Left ventricle myocardium superior (tissue), 1 donor: Measurements from ENCODE around the gene ITGA2B. TPM values are rescaled to one million over a fixed set of nuclear protein-coding genes. Genes with fewer than 3 reads are reported as not detected.
A peak's percentile ranks its signal among the peaks of the same experiment; 100 is the strongest.
"Not testable (repeated sequence)": the region's sequence is repeated elsewhere in the genome, so short reads cannot be mapped to it uniquely, and the experiment has no call there.

ENCODE experiments used
- ATAC-seq: fragments of 200-7000 bp; cut with Tn5 transposase; one replicate; pipeline ENCODE4 v1.9.1; 2020; ENCODE audit warnings: mild to moderate bottlenecking, moderate library complexity
- DNase-seq: peaks from one replicate; pipeline ENCODE4 v3.0.0-alpha.2; 2020
- intact Hi-C: fragments of 100-400 bp; cut with micrococcal nuclease; formaldehyde crosslinking; loops from one replicate; pipeline ENCODE4 v1.11.0; 2022
- total RNA-seq: library from RNA; stranded (reverse); fragmentation: NEBNext Ultra II Directional; extraction: Animal tissue kit (Norgen Biotek cat#: 25700); gene quantifications from one replicate; pipeline ENCODE4 v1.2.1, GENCODE V29; 2021
- donor health status: DM: no; HTN: yes; CAD: no; lungs with severe emphysema.

Gene ITGA2B
- total RNA-seq, 1 donor from 2014 or later = 0.72 TPM

- intact Hi-C loops = no loop called here
- ATAC-seq (peak; percentile 98), DNase-seq (peak; percentile 92)
Measured at GRCh38 chr17:44344939-44345453, 44.5 kb downstream of the ITGA2B start, which contains the start of gene GRN. TSS of gene GRN (plus strand) at chr17:44345302. CDS start at chr17:44349165, 3,863 bp downstream.

DNA sequence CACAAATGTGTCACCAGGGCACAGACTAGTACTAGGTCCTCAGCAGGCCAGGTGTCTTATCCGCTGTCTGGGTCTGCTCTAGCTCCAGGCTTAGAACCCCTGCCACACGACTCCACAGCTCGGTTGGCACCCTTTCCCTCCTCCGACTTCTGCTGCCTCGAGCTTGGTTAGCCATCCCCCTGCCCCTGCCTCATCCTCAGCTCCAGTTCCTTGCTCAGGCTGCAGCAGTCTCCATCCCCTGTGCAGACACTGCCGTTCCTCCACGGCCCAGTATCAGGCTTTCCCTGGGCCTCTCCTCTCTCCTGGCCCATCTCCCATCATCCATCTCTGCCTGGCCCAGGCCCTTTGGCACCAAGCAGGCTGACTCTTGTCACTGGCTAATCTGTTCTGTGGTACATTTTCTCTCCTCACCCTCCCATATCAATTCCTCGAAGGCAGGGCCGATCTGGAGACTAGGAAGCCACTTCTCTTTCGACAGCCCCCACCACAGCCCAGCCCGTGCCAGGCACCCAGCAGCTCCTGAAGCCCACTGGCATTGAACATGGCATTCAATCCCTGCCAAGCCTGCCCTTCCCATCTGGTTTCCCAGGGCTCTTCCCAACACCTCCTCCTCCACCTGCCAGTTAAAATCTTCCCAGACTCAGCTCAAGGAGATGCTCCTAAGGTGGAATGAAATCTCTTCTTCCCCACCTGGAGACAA, 45.8 kb downstream of the ITGA2B start:
- ATAC-seq = no peak
- intact Hi-C loops = no loop called here
- no peak for DNase-seq

DNA sequence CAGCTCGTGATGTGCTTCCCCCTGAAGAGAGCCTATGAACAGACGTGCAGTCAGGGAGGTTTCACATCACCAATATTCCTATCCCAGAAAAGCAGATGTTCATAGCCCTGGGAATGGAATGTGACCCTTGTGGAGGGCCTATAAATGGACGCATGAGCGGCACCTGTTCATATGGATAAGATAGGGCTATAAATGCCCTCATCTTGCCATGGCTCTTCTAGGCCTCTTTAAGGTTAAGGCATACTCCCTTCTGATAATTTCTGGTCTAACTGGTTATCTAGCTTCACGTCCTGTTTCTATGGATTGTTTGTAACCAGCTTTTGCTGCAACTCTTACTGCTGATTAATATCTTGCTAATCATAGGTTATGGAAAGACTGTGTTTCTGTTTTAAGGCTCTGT, 48.9 kb downstream of the ITGA2B start:
- intact Hi-C loops, DNase-seq, ATAC-seq: not testable (repeated sequence)

DNA sequence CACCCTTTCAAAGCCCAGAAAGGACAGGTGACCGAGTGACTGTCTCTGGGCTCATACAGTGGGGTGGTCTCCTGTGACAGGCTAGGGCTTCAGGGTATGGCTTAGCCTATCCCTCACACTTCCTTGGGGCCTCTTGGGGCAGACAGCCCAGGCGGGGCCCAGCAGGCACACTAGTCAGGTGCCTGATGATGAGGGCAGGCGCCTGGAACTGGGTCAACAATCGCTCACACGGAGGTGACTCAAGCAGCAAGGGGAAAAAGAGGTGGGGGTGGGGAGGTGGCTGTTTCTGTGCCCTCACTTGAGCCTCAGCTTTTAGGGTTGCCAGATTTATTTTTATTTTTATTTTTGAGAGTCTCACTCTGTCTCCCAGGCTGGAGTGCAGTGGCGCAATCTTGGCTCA, 50.7 kb downstream of the ITGA2B start:
- intact Hi-C loops = no loop called here
- DNase-seq = no peak
- peak; percentile 79 for ATAC-seq

DNA sequence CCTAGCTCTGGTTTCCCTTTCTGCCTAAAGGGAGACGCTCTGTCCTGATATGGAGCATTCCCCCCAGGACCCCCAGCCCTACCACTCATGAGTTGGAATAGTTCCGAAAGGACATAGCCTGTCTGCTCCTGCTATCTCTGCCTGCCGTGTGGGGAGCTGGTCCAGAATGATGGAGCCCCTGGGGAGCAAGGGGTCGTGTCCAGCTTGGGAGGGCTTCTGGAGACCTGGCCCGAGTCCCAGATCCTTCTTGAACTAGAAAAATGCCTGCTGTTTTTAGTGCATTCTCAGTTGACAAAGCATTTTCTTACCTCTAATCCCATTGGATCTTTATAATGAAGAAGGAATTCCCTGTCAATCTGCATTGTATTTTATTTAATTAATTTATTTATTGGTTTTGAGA, 53.5 kb downstream of the ITGA2B start:
- intact Hi-C loops = no loop called here
- ATAC-seq = no peak
- DNase-seq = no peak

DNA sequence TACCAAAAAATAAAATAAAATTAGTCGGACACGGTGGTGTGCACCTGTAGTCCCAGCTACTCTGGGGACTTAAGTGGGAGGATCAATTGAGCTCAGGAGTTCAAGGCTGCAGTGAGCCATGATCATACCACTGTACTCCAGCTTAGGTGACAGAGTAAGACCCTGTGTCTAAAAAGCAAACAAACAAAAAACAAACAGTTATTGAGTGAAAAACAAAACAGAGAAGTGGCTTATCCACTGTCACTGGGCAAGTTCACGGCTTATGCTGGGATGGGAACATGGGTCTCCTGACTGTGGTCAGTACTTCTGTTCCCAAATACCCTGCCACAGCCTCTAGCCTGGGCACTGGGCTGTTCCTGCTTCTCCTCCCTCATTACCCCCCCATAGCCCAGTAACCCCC, 53.9 kb downstream of the ITGA2B start:
- no peak for DNase-seq
- intact Hi-C loops = no loop called here
- ATAC-seq = no peak

- intact Hi-C loops = no loop called here
- ATAC-seq (no peak), DNase-seq (no peak)
Measured at GRCh38 chr17:44334727-44335126, 54.7 kb downstream of the ITGA2B start.

GRCh38 chr17:44334315-44334714, 55.1 kb downstream of the ITGA2B start:
- DNase-seq (no peak), ATAC-seq (no peak)
- intact Hi-C loops = no loop called here

GRCh38 chr17:44333371-44333770, 56.1 kb downstream of the ITGA2B start:
- intact Hi-C loops = no loop called here
- ATAC-seq (peak; percentile 56), DNase-seq (no peak)

DNA sequence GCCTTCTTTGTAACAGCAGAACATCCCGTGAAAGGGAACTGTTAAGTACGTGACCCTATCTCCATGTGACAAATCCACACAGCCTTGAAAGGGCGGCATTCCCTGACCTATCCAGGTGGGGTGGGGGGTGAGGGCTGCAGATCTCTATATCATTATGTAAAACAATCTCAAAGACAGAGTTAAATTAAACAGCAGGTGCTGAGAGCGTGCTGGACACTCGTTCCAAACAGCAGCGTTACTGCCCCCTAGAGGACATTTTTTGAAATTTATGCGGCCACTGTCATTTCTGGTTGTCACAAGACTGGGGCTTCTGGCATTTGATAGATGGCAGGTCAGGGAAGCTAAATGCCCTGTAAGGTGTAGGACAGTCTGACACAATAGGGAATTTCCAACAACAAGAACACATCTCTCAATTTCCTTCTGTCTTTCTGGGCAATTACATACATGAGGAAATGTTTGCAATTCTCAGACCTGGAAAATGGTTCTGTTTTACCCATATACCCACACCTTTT, 58.1 kb downstream of the ITGA2B start:
- intact Hi-C loops = no loop called here
- peak; percentile 37 for ATAC-seq
- DNase-seq = peak; percentile 52

- ATAC-seq, intact Hi-C loops: not testable (repeated sequence)
- DNase-seq = peak; percentile 1
Measured at GRCh38 chr17:44330263-44330662, 59.2 kb downstream of the ITGA2B start.

DNA sequence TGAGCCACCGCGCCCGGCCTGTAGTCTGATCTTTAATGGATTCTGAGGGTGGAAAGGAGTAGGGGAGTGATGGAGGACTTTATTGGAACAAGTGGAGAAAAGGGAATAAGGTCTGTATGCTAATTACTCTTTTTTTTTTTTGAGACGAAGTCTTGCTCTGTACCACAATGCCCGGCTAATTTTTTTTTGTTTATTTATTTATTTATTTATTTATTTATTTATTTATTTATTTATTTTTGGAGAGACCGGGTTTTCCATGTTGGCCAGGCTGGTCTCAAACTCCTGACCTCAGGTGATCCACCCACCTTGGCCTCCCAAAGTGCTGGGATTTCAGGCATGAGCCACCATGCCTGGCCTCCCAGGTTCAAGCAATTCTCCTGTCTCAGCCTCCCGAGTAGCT, 59.9 kb downstream of the ITGA2B start:
- not testable (repeated sequence) for ATAC-seq
- intact Hi-C loops = loop anchor here (5.0 kb wide), 1 partner anchor 112 kb away; the partner anchor contains the start of gene UBTF

DNA sequence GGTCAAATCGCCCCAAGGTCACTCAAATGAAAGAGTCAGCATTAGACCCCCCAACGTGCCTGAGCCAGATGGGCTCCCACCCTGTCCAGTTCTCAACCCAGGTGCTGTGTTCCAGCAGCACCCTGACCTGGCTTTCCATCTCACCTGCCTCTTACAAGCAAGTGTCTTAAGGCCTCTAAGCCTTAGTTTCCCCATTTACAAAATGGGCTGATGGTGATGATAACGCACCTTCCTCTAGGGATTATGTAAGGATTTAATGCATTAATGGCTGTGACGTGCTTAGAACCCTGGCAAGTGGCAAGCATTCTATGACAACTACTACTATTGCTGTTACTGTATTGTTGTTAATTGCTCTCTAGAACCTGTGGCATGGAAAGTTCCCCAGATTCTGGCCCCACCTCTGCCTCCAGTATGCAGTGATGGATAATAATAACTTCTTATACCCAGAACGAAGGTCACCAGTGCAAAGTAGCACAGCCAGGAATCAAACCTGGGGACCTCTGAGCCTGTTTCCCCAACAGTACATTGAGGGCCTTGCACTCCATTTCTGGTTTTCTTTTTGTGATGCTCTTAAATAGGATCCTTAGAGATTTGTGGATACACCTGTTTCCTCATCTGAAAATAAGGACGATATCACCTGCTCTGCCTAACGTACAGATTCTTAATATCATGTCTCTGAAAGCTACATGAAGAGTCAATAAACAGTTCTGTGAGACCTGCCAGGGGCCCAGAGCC, 61.6 kb downstream of the ITGA2B start:
- no peak for DNase-seq
- ATAC-seq = no peak
- intact Hi-C loops = loop anchor here (5.0 kb wide), 1 partner anchor 111 kb away; the partner anchor contains the start of gene UBTF

More for the DNA sequence above, 59.9 kb downstream of the ITGA2B start:
- not testable (repeated sequence) for DNase-seq

- peak; percentile 82 for ATAC-seq
Measured at GRCh38 chr17:44326861-44327444, 62.5 kb downstream of the ITGA2B start.

DNA sequence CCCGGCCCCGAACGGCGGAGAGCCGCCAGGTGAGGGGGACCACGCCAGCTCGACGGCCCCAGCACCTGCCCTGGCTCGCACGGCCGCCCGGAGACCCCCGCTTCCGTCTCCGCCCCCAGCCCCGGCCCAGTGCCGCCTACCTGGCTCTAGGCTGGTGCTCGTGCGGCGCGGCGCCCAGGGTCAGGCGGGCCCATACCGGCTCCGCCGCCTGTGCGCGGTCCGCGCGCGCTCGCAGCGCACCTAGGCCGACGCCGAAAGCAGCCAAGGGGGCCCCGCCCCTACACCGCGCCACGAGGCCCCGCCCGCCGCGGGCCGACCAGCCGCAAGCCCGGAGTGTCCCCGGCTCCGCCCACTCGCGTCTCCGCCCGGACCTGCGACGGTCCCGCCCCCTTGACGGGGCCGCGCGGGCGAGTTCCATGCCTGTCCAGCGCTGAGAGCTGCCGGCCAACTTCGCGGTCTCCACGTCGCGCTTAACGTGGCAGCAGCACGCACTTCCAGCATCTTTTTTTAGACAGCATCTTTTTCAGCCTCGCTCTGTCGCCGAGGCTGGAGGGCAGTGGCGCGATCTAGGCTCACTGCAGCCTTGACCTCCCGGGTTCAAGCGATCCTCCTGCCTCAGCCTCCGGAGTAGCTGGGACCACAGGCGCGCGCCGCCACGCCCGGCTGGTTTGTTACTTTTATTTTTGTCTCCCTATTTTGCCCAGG, 64.7 kb downstream of the ITGA2B start, which contains the start of gene SLC25A39:
TSS of gene SLC25A39 (minus strand) at position 253 of the 705 bp plus-strand sequence. CDS start 1,261 bp downstream, outside the sequence.
- DNase-seq (peak; percentile 98), ATAC-seq (peak; percentile 91)
- intact Hi-C loops = loop anchor here (5.0 kb wide), 1 partner anchor 107 kb away; the partner anchor contains the start of gene UBTF

More at GRCh38 chr17:44326861-44327444, 62.5 kb downstream of the ITGA2B start:
- DNase-seq = peak; percentile 97
- intact Hi-C loops = loop anchor here (5.0 kb wide), 1 partner anchor 110 kb away; the partner anchor contains the start of gene UBTF

- ATAC-seq (no peak), DNase-seq (peak; percentile 46)
- intact Hi-C loops = no loop called here
Measured at GRCh38 chr17:44324092-44324570, 65.3 kb downstream of the ITGA2B start.

DNA sequence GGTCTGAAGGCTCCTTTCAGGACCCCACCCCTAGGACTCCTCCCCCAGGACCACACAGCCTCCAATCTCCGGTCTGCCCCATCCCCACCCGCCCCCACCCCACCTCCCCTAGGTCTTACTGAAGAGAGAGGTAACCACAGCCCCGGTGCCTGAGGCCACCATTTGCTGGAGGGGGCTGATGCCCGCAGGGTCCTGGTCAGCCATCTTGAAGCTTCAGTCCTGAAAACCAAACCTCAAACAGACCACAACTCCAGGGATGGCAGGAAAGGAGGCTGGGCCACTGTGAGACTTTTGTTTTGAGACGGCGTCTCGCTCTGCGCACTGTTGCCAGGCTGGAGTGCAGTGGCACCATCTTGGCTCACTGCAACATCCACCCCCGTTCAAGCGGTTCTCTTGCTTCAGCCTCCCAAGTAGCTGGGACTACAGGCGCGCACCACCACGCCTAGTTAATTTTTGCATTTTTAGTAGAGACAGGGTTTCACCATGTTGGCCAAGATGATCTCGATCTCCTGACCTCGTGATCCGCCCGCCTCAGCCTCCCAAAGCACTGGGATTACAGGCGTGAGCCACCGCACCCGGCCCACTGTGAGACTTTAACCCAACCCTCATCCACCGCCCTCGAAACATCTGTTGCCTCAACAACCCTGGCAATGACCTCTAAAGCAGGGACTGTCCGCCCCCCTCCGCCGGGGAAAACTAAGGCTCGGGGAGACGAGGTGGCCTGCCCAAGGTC, 65.9 kb downstream of the ITGA2B start:
- ATAC-seq (no peak), DNase-seq (no peak)
- intact Hi-C loops = no loop called here
